SK-N-SH treated with all-trans-retinoic acid at 6 μM for 48 hours (cell line): ENCODE data around the gene TDRD3.

Experiments
- ATAC-seq: fragments of 200-7000 bp; cut with Tn5 transposase; 3 replicates; pipeline ENCODE4 v1.9.1; 2020; ENCODE audit warnings: mild to moderate bottlenecking, moderate library complexity
- BACH2 ChIP-seq: fragments of 250-450 bp; sonication (Bioruptor Pico); IDR thresholded peaks from 2 replicates; pipeline ENCODE4 v1.9.0; 2021; ENCODE audit warnings: mild to moderate bottlenecking, borderline replicate concordance
- GLIS3 ChIP-seq: fragments of 250-450 bp; sonication (Bioruptor Pico); IDR thresholded peaks from 2 replicates; pipeline ENCODE4 v1.5.0; 2020; ENCODE audit warnings: mild to moderate bottlenecking, moderate library complexity
- OSR1 ChIP-seq: fragments of 250-450 bp; sonication (Bioruptor Pico); IDR thresholded peaks from 2 replicates; pipeline ENCODE4 v1.8.0; 2022; ENCODE audit warnings: moderate library complexity, mild to moderate bottlenecking, inconsistent platforms
- PPARA ChIP-seq: fragments of 250-450 bp; sonication (Bioruptor Pico); IDR thresholded peaks from 2 replicates; pipeline ENCODE4 v1.5.0; 2020; ENCODE audit warnings: mild to moderate bottlenecking, borderline replicate concordance
- RARB ChIP-seq: fragments of 250-450 bp; sonication (Bioruptor Pico); IDR thresholded peaks from 2 replicates; pipeline ENCODE4 v1.8.0; 2021; ENCODE audit warnings: mild to moderate bottlenecking, moderate library complexity
- SNAI2 ChIP-seq: fragments of 250-450 bp; sonication (Bioruptor Pico); IDR thresholded peaks from 2 replicates; pipeline ENCODE4 v1.5.0; 2020; ENCODE audit warnings: mild to moderate bottlenecking, moderate library complexity
- TCF4 ChIP-seq: fragments of 250-450 bp; sonication (Bioruptor Pico); IDR thresholded peaks from 2 replicates; pipeline ENCODE4 v1.8.0; 2021; ENCODE audit warnings: mild to moderate bottlenecking, moderate library complexity, borderline replicate concordance
- TOX ChIP-seq: fragments of 250-450 bp; sonication (Bioruptor Pico); IDR thresholded peaks from 2 replicates; pipeline ENCODE4 v1.8.0; 2021; ENCODE audit warnings: mild to moderate bottlenecking, moderate library complexity, borderline replicate concordance
- ZC3H10 ChIP-seq: fragments of 250-450 bp; sonication (Bioruptor Pico); IDR thresholded peaks from 2 replicates; pipeline ENCODE4 v1.5.1; 2021; ENCODE audit warnings: mild to moderate bottlenecking, moderate library complexity
- ZFP3 ChIP-seq: fragments of 250-450 bp; sonication (Bioruptor Pico); IDR thresholded peaks from 2 replicates; pipeline ENCODE4 v1.5.0; 2020; ENCODE audit warnings: mild to moderate bottlenecking, moderate library complexity
- ZNF565 ChIP-seq: fragments of 450-650 bp; formaldehyde crosslinking; conservative IDR thresholded peaks from 2 replicates; pipeline ENCODE4 v1.5.0; 2020; ENCODE audit warnings: low read depth, mild to moderate bottlenecking, moderate library complexity
- ZNF70 ChIP-seq: fragments of 450-650 bp; formaldehyde crosslinking; IDR thresholded peaks from 2 replicates; pipeline ENCODE4 v1.5.0; 2020; ENCODE audit warnings: mild to moderate bottlenecking, moderate library complexity
- TF ChIP-seq, protein P1 (sequence below): fragments of 250-450 bp; sonication (Bioruptor Pico); IDR thresholded peaks from 2 replicates; pipeline ENCODE4 v1.5.0; 2020; ENCODE audit warnings: mild to moderate bottlenecking, moderate library complexity
- TF ChIP-seq, protein P2 (sequence below): fragments of 250-450 bp; sonication (Bioruptor Pico); IDR thresholded peaks from 2 replicates; pipeline ENCODE4 v1.8.0; 2020; ENCODE audit warnings: mild to moderate bottlenecking, moderate library complexity, borderline replicate concordance
- TF ChIP-seq, protein P3 (sequence below): fragments of 250-450 bp; sonication (Bioruptor Pico); IDR thresholded peaks from 2 replicates; pipeline ENCODE4 v1.8.0; 2021; ENCODE audit warnings: low read depth, mild to moderate bottlenecking, moderate library complexity, borderline replicate concordance
- TF ChIP-seq, protein P4 (sequence below): fragments of 250-450 bp; sonication (Bioruptor Pico); IDR thresholded peaks from 2 replicates; pipeline ENCODE4 v1.5.1; 2020; ENCODE audit warnings: low read depth, mild to moderate bottlenecking, moderate library complexity
- TF ChIP-seq, protein P5 (sequence below): fragments of 250-450 bp; sonication (Bioruptor Pico); IDR thresholded peaks from 2 replicates; pipeline ENCODE4 v1.5.1; 2021; ENCODE audit warnings: mild to moderate bottlenecking, moderate library complexity

The TDRD3 gene

DNA sequence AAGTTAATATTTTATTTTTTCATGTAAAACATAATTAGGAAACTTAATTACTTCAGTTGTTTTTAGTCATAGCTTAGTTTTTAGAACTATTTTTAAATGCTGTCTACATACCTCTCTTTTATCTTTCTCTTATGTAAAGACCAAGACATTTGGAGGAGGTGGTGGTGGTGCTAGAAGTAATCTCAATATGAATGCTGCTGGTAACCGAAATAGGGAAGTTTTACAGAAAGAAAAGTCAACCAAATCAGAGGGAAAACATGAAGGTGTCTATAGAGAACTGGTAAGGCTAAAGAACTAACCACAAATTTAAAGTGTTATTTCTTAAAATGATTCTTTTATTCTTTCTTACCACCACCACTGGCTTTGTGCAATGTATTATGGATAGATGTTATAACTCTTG is 97.3 kb downstream of the TDRD3 start (continued):
- TF ChIP-seq, protein P1, sequence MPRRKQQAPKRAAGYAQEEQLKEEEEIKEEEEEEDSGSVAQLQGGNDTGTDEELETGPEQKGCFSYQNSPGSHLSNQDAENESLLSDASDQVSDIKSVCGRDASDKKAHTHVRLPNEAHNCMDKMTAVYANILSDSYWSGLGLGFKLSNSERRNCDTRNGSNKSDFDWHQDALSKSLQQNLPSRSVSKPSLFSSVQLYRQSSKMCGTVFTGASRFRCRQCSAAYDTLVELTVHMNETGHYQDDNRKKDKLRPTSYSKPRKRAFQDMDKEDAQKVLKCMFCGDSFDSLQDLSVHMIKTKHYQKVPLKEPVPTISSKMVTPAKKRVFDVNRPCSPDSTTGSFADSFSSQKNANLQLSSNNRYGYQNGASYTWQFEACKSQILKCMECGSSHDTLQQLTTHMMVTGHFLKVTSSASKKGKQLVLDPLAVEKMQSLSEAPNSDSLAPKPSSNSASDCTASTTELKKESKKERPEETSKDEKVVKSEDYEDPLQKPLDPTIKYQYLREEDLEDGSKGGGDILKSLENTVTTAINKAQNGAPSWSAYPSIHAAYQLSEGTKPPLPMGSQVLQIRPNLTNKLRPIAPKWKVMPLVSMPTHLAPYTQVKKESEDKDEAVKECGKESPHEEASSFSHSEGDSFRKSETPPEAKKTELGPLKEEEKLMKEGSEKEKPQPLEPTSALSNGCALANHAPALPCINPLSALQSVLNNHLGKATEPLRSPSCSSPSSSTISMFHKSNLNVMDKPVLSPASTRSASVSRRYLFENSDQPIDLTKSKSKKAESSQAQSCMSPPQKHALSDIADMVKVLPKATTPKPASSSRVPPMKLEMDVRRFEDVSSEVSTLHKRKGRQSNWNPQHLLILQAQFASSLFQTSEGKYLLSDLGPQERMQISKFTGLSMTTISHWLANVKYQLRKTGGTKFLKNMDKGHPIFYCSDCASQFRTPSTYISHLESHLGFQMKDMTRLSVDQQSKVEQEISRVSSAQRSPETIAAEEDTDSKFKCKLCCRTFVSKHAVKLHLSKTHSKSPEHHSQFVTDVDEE (CRISPR knock-in tag), result no peak
- TF ChIP-seq, protein P2, sequence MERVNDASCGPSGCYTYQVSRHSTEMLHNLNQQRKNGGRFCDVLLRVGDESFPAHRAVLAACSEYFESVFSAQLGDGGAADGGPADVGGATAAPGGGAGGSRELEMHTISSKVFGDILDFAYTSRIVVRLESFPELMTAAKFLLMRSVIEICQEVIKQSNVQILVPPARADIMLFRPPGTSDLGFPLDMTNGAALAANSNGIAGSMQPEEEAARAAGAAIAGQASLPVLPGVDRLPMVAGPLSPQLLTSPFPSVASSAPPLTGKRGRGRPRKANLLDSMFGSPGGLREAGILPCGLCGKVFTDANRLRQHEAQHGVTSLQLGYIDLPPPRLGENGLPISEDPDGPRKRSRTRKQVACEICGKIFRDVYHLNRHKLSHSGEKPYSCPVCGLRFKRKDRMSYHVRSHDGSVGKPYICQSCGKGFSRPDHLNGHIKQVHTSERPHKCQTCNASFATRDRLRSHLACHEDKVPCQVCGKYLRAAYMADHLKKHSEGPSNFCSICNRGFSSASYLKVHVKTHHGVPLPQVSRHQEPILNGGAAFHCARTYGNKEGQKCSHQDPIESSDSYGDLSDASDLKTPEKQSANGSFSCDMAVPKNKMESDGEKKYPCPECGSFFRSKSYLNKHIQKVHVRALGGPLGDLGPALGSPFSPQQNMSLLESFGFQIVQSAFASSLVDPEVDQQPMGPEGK (CRISPR knock-in tag), result no peak
- TF ChIP-seq GLIS3 (CRISPR knock-in tag) (no peak), PPARA (CRISPR knock-in tag) (no peak), OSR1 (CRISPR knock-in tag) (no peak)

DNA sequence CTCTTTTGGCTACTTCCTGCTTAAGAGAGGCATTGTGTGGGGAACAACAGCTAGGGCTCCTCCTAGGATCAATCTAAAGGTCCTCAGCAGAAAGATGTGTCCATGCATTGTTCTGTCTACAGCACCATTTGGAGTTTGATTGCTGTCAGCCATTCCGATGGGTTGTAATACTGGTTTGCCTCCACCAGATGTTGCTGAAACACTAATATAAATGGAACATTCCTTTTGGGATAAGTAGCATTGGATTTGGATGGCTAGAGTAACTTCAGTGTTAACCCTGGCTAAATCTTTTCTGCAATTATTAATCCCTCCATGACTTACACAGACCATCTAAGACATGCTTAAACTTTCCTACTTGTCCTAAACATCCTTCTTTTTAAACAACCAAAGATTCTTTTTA is 104.2 kb downstream of the TDRD3 start:
- ATAC-seq, result no peak
- TF ChIP-seq ZFP3 (CRISPR knock-in tag), result no peak
- no peak for TF ChIP-seq RARB (CRISPR knock-in tag)
- TF ChIP-seq BACH2 (CRISPR knock-in tag), result no peak
- TF ChIP-seq ZNF565, result no peak
- TF ChIP-seq, protein P1 (CRISPR knock-in tag), result no peak
- TF ChIP-seq, protein P3, sequence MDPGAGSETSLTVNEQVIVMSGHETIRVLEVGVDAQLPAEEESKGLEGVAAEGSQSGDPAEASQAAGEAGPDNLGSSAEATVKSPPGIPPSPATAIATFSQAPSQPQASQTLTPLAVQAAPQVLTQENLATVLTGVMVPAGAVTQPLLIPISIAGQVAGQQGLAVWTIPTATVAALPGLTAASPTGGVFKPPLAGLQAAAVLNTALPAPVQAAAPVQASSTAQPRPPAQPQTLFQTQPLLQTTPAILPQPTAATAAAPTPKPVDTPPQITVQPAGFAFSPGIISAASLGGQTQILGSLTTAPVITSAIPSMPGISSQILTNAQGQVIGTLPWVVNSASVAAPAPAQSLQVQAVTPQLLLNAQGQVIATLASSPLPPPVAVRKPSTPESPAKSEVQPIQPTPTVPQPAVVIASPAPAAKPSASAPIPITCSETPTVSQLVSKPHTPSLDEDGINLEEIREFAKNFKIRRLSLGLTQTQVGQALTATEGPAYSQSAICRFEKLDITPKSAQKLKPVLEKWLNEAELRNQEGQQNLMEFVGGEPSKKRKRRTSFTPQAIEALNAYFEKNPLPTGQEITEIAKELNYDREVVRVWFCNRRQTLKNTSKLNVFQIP, result no peak
- no peak for TF ChIP-seq TOX (CRISPR knock-in tag)
- no peak for TF ChIP-seq TCF4
- TF ChIP-seq, protein P4, sequence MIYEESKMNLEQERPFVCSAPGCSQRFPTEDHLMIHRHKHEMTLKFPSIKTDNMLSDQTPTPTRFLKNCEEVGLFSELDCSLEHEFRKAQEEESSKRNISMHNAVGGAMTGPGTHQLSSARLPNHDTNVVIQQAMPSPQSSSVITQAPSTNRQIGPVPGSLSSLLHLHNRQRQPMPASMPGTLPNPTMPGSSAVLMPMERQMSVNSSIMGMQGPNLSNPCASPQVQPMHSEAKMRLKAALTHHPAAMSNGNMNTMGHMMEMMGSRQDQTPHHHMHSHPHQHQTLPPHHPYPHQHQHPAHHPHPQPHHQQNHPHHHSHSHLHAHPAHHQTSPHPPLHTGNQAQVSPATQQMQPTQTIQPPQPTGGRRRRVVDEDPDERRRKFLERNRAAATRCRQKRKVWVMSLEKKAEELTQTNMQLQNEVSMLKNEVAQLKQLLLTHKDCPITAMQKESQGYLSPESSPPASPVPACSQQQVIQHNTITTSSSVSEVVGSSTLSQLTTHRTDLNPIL (CRISPR knock-in tag), result no peak
- no peak for TF ChIP-seq ZC3H10 (CRISPR knock-in tag)
- TF ChIP-seq, protein P2 (CRISPR knock-in tag), result no peak
- TF ChIP-seq, protein P5, sequence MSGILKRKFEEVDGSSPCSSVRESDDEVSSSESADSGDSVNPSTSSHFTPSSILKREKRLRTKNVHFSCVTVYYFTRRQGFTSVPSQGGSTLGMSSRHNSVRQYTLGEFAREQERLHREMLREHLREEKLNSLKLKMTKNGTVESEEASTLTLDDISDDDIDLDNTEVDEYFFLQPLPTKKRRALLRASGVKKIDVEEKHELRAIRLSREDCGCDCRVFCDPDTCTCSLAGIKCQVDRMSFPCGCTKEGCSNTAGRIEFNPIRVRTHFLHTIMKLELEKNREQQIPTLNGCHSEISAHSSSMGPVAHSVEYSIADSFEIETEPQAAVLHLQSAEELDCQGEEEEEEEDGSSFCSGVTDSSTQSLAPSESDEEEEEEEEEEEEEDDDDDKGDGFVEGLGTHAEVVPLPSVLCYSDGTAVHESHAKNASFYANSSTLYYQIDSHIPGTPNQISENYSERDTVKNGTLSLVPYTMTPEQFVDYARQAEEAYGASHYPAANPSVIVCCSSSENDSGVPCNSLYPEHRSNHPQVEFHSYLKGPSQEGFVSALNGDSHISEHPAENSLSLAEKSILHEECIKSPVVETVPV (CRISPR knock-in tag), result no peak
- TF ChIP-seq SNAI2 (CRISPR knock-in tag), result no peak
- TF ChIP-seq PPARA (CRISPR knock-in tag), result no peak
- no peak for TF ChIP-seq ZNF70 (CRISPR knock-in tag)
